K562 (cell line): Measurements from ENCODE around the gene CTXN1. TPM values are rescaled to one million over a fixed set of nuclear protein-coding genes. Genes with fewer than 3 reads are reported as not detected.

Experiments
- BCL6 ChIP-seq: fragments of 250-450 bp; sonication (Bioruptor Pico); IDR thresholded peaks from 2 replicates; pipeline ENCODE4 v1.4.0; 2020
- CBX5 ChIP-seq: IDR thresholded peaks from 2 replicates; pipeline ENCODE4 v1.6.1; 2014; ENCODE audit warnings: low read depth, borderline replicate concordance
- CC2D1A ChIP-seq: fragments of 450-650 bp; IDR thresholded peaks from 2 replicates; pipeline ENCODE4 v1.6.1; 2017; ENCODE audit warnings: mild to moderate bottlenecking
- FOXA1 ChIP-seq: fragments of 450-650 bp; IDR thresholded peaks from 2 replicates; pipeline ENCODE4 v1.6.1; 2016; ENCODE audit warnings: mild to moderate bottlenecking, borderline replicate concordance
- FOXP4 ChIP-seq: sonication (generic); formaldehyde crosslinking; IDR thresholded peaks from 2 replicates; pipeline ENCODE4 v1.8.0; 2022; ENCODE audit warnings: mild to moderate bottlenecking, missing genetic modification reagents, borderline replicate concordance
- NR0B1 ChIP-seq: fragments of 450-650 bp; IDR thresholded peaks from one replicate; pipeline ENCODE4 v1.6.1; 2018; ENCODE audit warnings: mild to moderate bottlenecking, moderate library complexity; ENCODE audit not compliant: partially characterized antibody
- NR4A1 ChIP-seq, 2 experiments: fragments of 250-450 bp in 1 of 2; fragments of 450-650 bp in 1 of 2; sonication (Bioruptor Pico) in 1 of 2; IDR thresholded peaks; 2 replicates each; pipeline versions ENCODE4 v1.4.0 to v1.6.1; 2016 to 2020; ENCODE audit warnings: mild to moderate bottlenecking in 2 of 2, missing compliant biosample characterization in 1 of 2, missing genetic modification characterization in 1 of 2, moderate library complexity in 1 of 2
- POLR2H ChIP-seq: IDR thresholded peaks from 2 replicates; pipeline ENCODE4 v1.6.1; 2016; ENCODE audit warnings: missing genetic modification characterization, low read depth, mild to moderate bottlenecking, control low read depth, missing compliant biosample characterization, moderate library complexity
- PREB ChIP-seq: sonication (generic); formaldehyde crosslinking; IDR thresholded peaks from 2 replicates; pipeline ENCODE4 v1.8.1; 2023; ENCODE audit warnings: mild to moderate bottlenecking, missing genetic modification reagents
- SMARCC2 ChIP-seq: fragments of 450-650 bp; IDR thresholded peaks from 2 replicates; pipeline ENCODE4 v1.6.1; 2017; ENCODE audit warnings: antibody characterized with exemption, moderate library complexity, mild to moderate bottlenecking, low read depth
- XRCC5 ChIP-seq: fragments of 200-400 bp; formaldehyde crosslinking; IDR thresholded peaks from 2 replicates; pipeline ENCODE4 v1.6.1; 2017; ENCODE audit warnings: low read depth, mild to moderate bottlenecking, low read length
- ZFP36 ChIP-seq: fragments of 150-350 bp; IDR thresholded peaks from 2 replicates; pipeline ENCODE4 v1.6.1; 2018; ENCODE audit warnings: low read length, low read depth; ENCODE audit not compliant: partially characterized antibody
- ZNF431 ChIP-seq: sonication (generic); formaldehyde crosslinking; IDR thresholded peaks from 2 replicates; pipeline ENCODE4 v1.8.0; 2022; ENCODE audit warnings: mild to moderate bottlenecking, missing genetic modification reagents
- ZNF592 ChIP-seq: fragments of 450-650 bp; IDR thresholded peaks from 2 replicates; pipeline ENCODE4 v1.6.1; 2017; ENCODE audit warnings: antibody characterized with exemption, mild to moderate bottlenecking
- ZNF639 ChIP-seq, 2 experiments: fragments of 200-800 bp in 1 of 2; sonication (Bioruptor generic) in 1 of 2; sonication (generic) in 1 of 2; formaldehyde crosslinking in 1 of 2; IDR thresholded peaks in 1 of 2; conservative IDR thresholded peaks in 1 of 2; 2 replicates each; pipeline versions ENCODE4 v1.5.0 to v1.6.1; 2016 to 2020; ENCODE audit warnings: missing compliant biosample characterization in 1 of 2, missing genetic modification characterization in 1 of 2, missing genetic modification reagents in 1 of 2
- ZNF699 ChIP-seq: fragments of 250-450 bp; sonication (Bioruptor Pico); IDR thresholded peaks from 2 replicates; pipeline ENCODE4 v1.8.0; 2021; ENCODE audit warnings: mild to moderate bottlenecking, moderate library complexity; ENCODE audit not compliant: insufficient replicate concordance
- polyA plus RNA-seq, 8 experiments: library from polyadenylated mRNA; depleted of rRNA in 4 of 8; stranded (reverse) in 5 of 8; unstranded in 3 of 8; fragments of >200 nt; fragmentation: Nextera tagmentation in 2 of 8; fragmentation: Illumina TruSeq in 1 of 8; extraction: Ambion mirVana in 2 of 8; extraction: Trizol in 1 of 8; gene quantifications; 2 replicates each; pipeline versions ENCODE4 v1.2.1 to v1.2.3, GENCODE V29; 2011 to 2014; ENCODE audit warnings: inconsistent platforms in 1 of 8, missing spikeins in 1 of 8
- total RNA-seq, 7 experiments: library from RNA; depleted of rRNA in 6 of 7; stranded (reverse); fragments of >200 nt in 6 of 7; fragmentation: Illumina TruSeq in 2 of 7; extraction: Trizol in 2 of 7; gene quantifications; 2 replicates each; pipeline versions ENCODE4 v1.2.1 to v1.2.3, GENCODE V29; 2011 to 2021; ENCODE audit warnings: low replicate concordance in 1 of 7

The CTXN1 gene
- total and polyA plus RNA-seq, 9 of the 15 experiments (the other 6 are each of a cell fraction or from before 2014, with no cell fraction given), result 0.15 to 37.4 (median 1.8) TPM; not detected in 2

GRCh38 chr19:7943444-7944176 is 17.7 kb upstream of the CTXN1 start, which contains the start of gene TIMM44 (continued):
- TF ChIP-seq ZNF592 (no peak), ZFP36 (no peak), ZNF431 (CRISPR knock-in tag) (peak; percentile 53), ZNF699 (CRISPR knock-in tag) (no peak), NR0B1 (no peak), FOXA1 (no peak), PREB (CRISPR knock-in tag) (no peak; the same call in 1 of the 2 replicates), CBX5 (no peak), POLR2H (tag) (peak; percentile 81), FOXP4 (CRISPR knock-in tag) (no peak), XRCC5 (no peak), SMARCC2 (no peak), BCL6 (no peak), ZNF639 (CRISPR knock-in tag; conservative IDR thresholded peaks at IDR 0.05 in 1 of 2, IDR thresholded peaks at IDR 0.05 in 1 of 2) (no peak), NR4A1 (CRISPR knock-in tag; IDR thresholded peaks at IDR 0.05) (0 out of 2 replicates have a peak, but pooled peaks have one; percentile 35), NR4A1 (tag; IDR thresholded peaks at IDR 0.05) (no peak), CC2D1A (no peak)
